WERI-Rb-1 (cell line): ENCODE measurements around the gene DIAPH2.

ENCODE experiments used
- DNase-seq: peaks from one replicate; pipeline ENCODE4 v3.0.0-alpha.2; 2020
- H3K27ac ChIP-seq: fragments of 250-450 bp; sonication (Bioruptor Pico); 2 replicates; pipeline ENCODE4 v1.5.1; 2020; ENCODE audit warnings: mild to moderate bottlenecking, moderate library complexity
- H3K27me3 ChIP-seq: fragments of 250-450 bp; sonication (Bioruptor Pico); 2 replicates; pipeline ENCODE4 v1.5.1; 2021; ENCODE audit warnings: mild to moderate bottlenecking, low read depth, moderate library complexity; ENCODE audit not compliant: insufficient read depth, severe bottlenecking
- H3K36me3 ChIP-seq: fragments of 250-450 bp; sonication (Bioruptor Pico); 2 replicates; pipeline ENCODE4 v1.5.1; 2020; ENCODE audit warnings: mild to moderate bottlenecking, moderate library complexity
- H3K4me3 ChIP-seq: 2 replicates; pipeline ENCODE4 v1.5.1; 2011; ENCODE audit warnings: low read depth, mild to moderate bottlenecking, control low read depth, low read length
- H3K9me3 ChIP-seq: fragments of 250-450 bp; sonication (Bioruptor Pico); 2 replicates; pipeline ENCODE4 v1.5.1; 2021; ENCODE audit warnings: mild to moderate bottlenecking, moderate library complexity; ENCODE audit not compliant: severe bottlenecking
- CTCF ChIP-seq: IDR thresholded peaks from 2 replicates; pipeline ENCODE4 v1.5.1; 2011; ENCODE audit warnings: low read depth, mild to moderate bottlenecking, control low read depth, inconsistent platforms, low read length

DIAPH2 gene

GRCh38 chrX:96693407-96693806, 8.8 kb downstream of the DIAPH2 start:
- no peak for TF ChIP-seq CTCF
- H3K36me3 ChIP-seq, result no peaks in the 10 kb centered on the region
- H3K9me3 ChIP-seq, result no peaks in the 10 kb centered on the region
- no peak for DNase-seq
- no peak overlapping the region for H3K27ac ChIP-seq
- no peak overlapping the region for H3K4me3 ChIP-seq
- H3K27me3 ChIP-seq, result no peaks in the 10 kb centered on the region

- no peak for TF ChIP-seq CTCF
- peaks cover 3% of the 10 kb centered on the region for H3K27me3 ChIP-seq
- no peak overlapping the region for H3K4me3 ChIP-seq
- DNase-seq, result no peak
- H3K9me3 ChIP-seq, result no peaks in the 10 kb centered on the region
- no peaks in the 10 kb centered on the region for H3K36me3 ChIP-seq
- H3K27ac ChIP-seq, result no peak overlapping the region
Measured at GRCh38 chrX:96696462-96696861, 11.8 kb downstream of the DIAPH2 start.

GRCh38 chrX:96700625-96701024, 16.0 kb downstream of the DIAPH2 start:
- no peak for TF ChIP-seq CTCF
- no peak for DNase-seq
- Histone ChIP-seq H3K4me3 (no peak overlapping the region), H3K27me3 (peaks cover 3% of the 10 kb centered on the region), H3K27ac (no peak overlapping the region), H3K36me3 (no peaks in the 10 kb centered on the region), H3K9me3 (no peaks in the 10 kb centered on the region)

DNA sequence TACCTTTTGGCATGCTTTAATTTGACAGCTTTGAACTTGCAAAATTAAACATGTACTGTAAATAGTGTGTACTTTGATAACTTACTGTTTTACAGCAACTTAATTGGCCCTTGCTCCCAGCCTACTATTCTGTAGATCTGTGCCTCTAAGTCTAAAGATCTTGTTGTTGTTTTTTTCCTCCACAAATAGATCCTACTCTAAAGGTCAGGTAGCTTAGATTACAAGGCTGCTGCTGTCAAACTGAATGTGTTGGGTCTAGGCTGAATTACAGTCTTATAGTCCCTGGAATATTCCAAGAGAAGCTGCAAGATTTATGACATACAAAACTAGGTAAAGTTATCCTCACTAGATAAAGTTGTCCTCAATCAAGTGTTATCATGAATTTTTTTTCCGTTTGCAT, 18.7 kb downstream of the DIAPH2 start:
- H3K9me3 ChIP-seq, result no peaks in the 10 kb centered on the region
- H3K27me3 ChIP-seq, result peaks cover 3% of the 10 kb centered on the region
- no peaks in the 10 kb centered on the region for H3K36me3 ChIP-seq
- no peak for DNase-seq
- H3K27ac ChIP-seq, result no peak overlapping the region
- H3K4me3 ChIP-seq, result no peak overlapping the region
- TF ChIP-seq CTCF, result no peak

GRCh38 chrX:96703816-96704215, 19.2 kb downstream of the DIAPH2 start:
- peaks cover 3% of the 10 kb centered on the region for H3K27me3 ChIP-seq
- no peaks in the 10 kb centered on the region for H3K36me3 ChIP-seq
- DNase-seq, result no peak
- H3K4me3 ChIP-seq, result no peak overlapping the region
- no peak overlapping the region for H3K27ac ChIP-seq
- TF ChIP-seq CTCF, result no peak
- H3K9me3 ChIP-seq, result no peaks in the 10 kb centered on the region

GRCh38 chrX:96704629-96705028, 20.0 kb downstream of the DIAPH2 start:
- no peak overlapping the region for H3K27ac ChIP-seq
- DNase-seq, result no peak
- no peaks in the 10 kb centered on the region for H3K36me3 ChIP-seq
- TF ChIP-seq CTCF, result no peak
- H3K4me3 ChIP-seq, result no peak overlapping the region
- no peaks in the 10 kb centered on the region for H3K9me3 ChIP-seq
- H3K27me3 ChIP-seq, result peaks cover 3% of the 10 kb centered on the region
